Breast epithelium (tissue), 3 donors: ENCODE data around the gene UQCC2.

ENCODE experiments used
- CTCF ChIP-seq, 3 donors: fragments of 450-650 bp; IDR thresholded peaks; one replicate each; pipeline ENCODE4 v1.5.1; 2016 to 2017; ENCODE audit warnings: antibody characterized with exemption in 3 of 3, mild to moderate bottlenecking in 3 of 3, moderate library complexity in 3 of 3
- POLR2A ChIP-seq: fragments of 450-650 bp; IDR thresholded peaks from one replicate; pipeline ENCODE4 v1.6.1; 2016; ENCODE audit warnings: antibody characterized with exemption, mild to moderate bottlenecking, moderate library complexity
- POLR2AphosphoS5 ChIP-seq, 3 donors: sonication (generic); formaldehyde crosslinking; IDR thresholded peaks; one replicate each; pipeline ENCODE4 v1.6.1; 2017; ENCODE audit warnings: antibody characterized with exemption in 3 of 3

GRCh38 chr6:33702345-33702977 lies 9.0 kb downstream of the UQCC2 start:
- TF ChIP-seq CTCF (IDR thresholded peaks at IDR 0.05), result peak in 1 of 3 donors; percentile 50
- TF ChIP-seq POLR2AphosphoS5 (IDR thresholded peaks at IDR 0.05), result no peak
- TF ChIP-seq POLR2A, result no peak
